ENCODE results near the gene SEL1L2. TPM values are rescaled to one million over a fixed set of nuclear protein-coding genes. Genes with fewer than 3 reads are reported as not detected.

The SEL1L2 gene
- total RNA-seq, 2 experiments from 2014 or later: not detected

DNA sequence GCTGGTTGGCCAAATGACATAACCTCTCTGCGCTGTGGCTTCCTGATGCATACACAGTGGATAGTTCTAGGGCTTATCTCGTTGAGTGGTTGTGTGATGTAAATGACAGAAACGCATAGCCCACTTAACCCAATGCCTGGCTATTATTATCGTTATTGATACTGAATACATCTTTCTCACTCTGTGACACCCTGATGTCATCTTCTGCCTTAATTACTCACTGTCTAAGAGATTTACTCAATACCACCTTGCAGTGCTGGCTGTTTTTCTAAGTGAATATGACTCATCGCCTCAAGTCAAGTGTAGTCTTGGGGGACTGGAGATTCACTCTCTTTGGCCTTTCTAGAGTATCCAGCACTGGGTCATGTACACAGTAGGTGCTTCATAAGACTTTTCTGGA is 132.0 kb downstream of the SEL1L2 start:
- Mint-ChIP-seq H3K27me3 (peaks cover 9% of the 10 kb centered on the region), H3K4me1 (ENCODE audit: low read depth) (no peaks in the 10 kb centered on the region), H3K27ac (no peak overlapping the region), H3K9me3 (no peaks in the 10 kb centered on the region), H3K36me3 (ENCODE audit: low read depth) (no peaks in the 10 kb centered on the region), H3K4me3 (no peak overlapping the region)
- Histone ChIP-seq H3K4me3 (ENCODE audit: low read length) (no peak overlapping the region), H3K27ac (ENCODE audit: low read depth in 1 of 2, low read length in 2 of 2) (no peak overlapping the region), H3K9me3 (ENCODE audit: control insufficient read depth in 1 of 2, insufficient read depth in 1 of 2, low read length in 2 of 2) (peaks cover 0 to 4% of the 10 kb centered on the region in 2 experiments), H3K36me3 (ENCODE audit: insufficient read depth, low read length) (no peaks in the 10 kb centered on the region), H3K27me3 (ENCODE audit: control insufficient read depth in 1 of 2, insufficient read depth in 2 of 2, low read length in 2 of 2) (no peaks in the 10 kb centered on the region), H3K4me1 (ENCODE audit: insufficient read depth, low read length) (no peaks in the 10 kb centered on the region)
- DNase-seq: no peak
- TF ChIP-seq, protein P1, sequence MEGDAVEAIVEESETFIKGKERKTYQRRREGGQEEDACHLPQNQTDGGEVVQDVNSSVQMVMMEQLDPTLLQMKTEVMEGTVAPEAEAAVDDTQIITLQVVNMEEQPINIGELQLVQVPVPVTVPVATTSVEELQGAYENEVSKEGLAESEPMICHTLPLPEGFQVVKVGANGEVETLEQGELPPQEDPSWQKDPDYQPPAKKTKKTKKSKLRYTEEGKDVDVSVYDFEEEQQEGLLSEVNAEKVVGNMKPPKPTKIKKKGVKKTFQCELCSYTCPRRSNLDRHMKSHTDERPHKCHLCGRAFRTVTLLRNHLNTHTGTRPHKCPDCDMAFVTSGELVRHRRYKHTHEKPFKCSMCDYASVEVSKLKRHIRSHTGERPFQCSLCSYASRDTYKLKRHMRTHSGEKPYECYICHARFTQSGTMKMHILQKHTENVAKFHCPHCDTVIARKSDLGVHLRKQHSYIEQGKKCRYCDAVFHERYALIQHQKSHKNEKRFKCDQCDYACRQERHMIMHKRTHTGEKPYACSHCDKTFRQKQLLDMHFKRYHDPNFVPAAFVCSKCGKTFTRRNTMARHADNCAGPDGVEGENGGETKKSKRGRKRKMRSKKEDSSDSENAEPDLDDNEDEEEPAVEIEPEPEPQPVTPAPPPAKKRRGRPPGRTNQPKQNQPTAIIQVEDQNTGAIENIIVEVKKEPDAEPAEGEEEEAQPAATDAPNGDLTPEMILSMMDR (IDR thresholded peaks at IDR 0.05): no peak
- CTCF ChIA-PET: no interaction called here
- intact Hi-C loops (cut with DNase I, micrococcal nuclease): no loop called here
- no peak for ATAC-seq (ENCODE audit: poor library complexity)
- POLR2A ChIA-PET: no interaction called here

DNA sequence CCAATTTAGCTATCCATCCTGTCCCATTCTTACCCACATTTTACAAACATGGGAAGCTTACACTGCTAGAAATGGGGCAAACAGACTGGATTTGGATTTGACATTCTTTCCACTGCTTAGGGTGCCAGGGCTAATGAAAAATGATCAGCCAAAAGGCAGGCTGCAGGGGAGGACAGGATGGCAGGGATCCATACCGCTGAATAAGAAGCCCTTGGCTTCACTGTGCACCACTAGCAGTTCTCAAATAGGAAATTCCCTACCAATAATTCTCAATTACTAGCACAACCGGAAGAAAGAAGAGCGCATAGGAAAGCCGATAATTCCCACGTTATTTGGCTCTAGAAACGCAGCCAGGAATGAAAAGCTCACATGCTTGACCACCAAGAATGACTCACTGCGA is 132.5 kb downstream of the SEL1L2 start:
- intact Hi-C loops (cut with DNase I, micrococcal nuclease): no loop called here
- H3K36me3 ChIP-seq (ENCODE audit: insufficient read depth, low read length): no peaks in the 10 kb centered on the region
- peaks cover 0 to 4% of the 10 kb centered on the region in 2 experiments for H3K9me3 ChIP-seq (ENCODE audit: control insufficient read depth in 1 of 2, insufficient read depth in 1 of 2, low read length in 2 of 2)
- TF ChIP-seq, protein P1 (IDR thresholded peaks at IDR 0.05): no peak
- ChIA-PET CTCF (no interaction called here), POLR2A (no interaction called here)
- Mint-ChIP-seq H3K36me3 (ENCODE audit: low read depth) (no peaks in the 10 kb centered on the region), H3K4me3 (no peak overlapping the region), H3K9me3 (no peaks in the 10 kb centered on the region), H3K27ac (no peak overlapping the region), H3K27me3 (peaks cover 9% of the 10 kb centered on the region), H3K4me1 (ENCODE audit: low read depth) (no peaks in the 10 kb centered on the region)
- H3K27me3 ChIP-seq (ENCODE audit: control insufficient read depth in 1 of 2, insufficient read depth in 2 of 2, low read length in 2 of 2): no peaks in the 10 kb centered on the region
- no peak for DNase-seq
- ATAC-seq (ENCODE audit: poor library complexity): no peak
- no peaks in the 10 kb centered on the region for H3K4me1 ChIP-seq (ENCODE audit: insufficient read depth, low read length)
- H3K4me3 ChIP-seq (ENCODE audit: low read length): no peak overlapping the region
- H3K27ac ChIP-seq (ENCODE audit: low read depth in 1 of 2, low read length in 2 of 2): no peak overlapping the region

DNA sequence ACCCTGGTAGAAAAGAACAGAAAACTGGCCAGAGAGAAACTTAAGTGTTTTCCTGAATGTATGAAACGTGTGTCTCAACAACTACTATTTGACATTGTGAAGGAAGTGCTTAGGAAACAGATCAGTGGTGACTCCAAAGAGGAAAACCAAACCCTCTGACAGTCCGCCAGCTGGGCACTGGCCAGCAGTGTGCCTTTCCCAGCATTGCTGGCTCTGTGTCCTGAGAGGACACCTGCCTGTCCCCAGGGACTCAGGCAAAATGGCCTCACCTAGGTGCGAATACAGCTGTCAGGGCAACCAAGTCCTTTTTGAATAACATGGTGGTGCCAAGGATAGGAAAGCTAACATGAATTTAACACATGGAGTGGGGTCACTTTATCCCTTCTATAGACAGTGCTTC is 133.1 kb downstream of the SEL1L2 start:
- no peaks in the 10 kb centered on the region for H3K4me1 Mint-ChIP-seq (ENCODE audit: low read depth)
- H3K9me3 Mint-ChIP-seq: no peaks in the 10 kb centered on the region
- Histone ChIP-seq H3K9me3 (ENCODE audit: control insufficient read depth in 1 of 2, insufficient read depth in 1 of 2, low read length in 2 of 2) (peaks cover 0 to 4% of the 10 kb centered on the region in 2 experiments), H3K27ac (ENCODE audit: low read depth in 1 of 2, low read length in 2 of 2) (no peak overlapping the region), H3K27me3 (ENCODE audit: control insufficient read depth in 1 of 2, insufficient read depth in 2 of 2, low read length in 2 of 2) (no peaks in the 10 kb centered on the region), H3K36me3 (ENCODE audit: insufficient read depth, low read length) (no peaks in the 10 kb centered on the region), H3K4me3 (ENCODE audit: low read length) (no peak overlapping the region), H3K4me1 (ENCODE audit: insufficient read depth, low read length) (no peaks in the 10 kb centered on the region)
- ChIA-PET CTCF (no interaction called here), POLR2A (no interaction called here)
- H3K27ac Mint-ChIP-seq: no peak overlapping the region
- DNase-seq (no peak), ATAC-seq (ENCODE audit: poor library complexity) (no peak)
- peaks cover 9% of the 10 kb centered on the region for H3K27me3 Mint-ChIP-seq
- TF ChIP-seq, protein P1 (IDR thresholded peaks at IDR 0.05): no peak
- no peak overlapping the region for H3K4me3 Mint-ChIP-seq
- H3K36me3 Mint-ChIP-seq (ENCODE audit: low read depth): no peaks in the 10 kb centered on the region
- intact Hi-C loops (cut with DNase I, micrococcal nuclease): no loop called here
